Peyer's patch (tissue), 4 donors: Measurements from ENCODE around the gene CACNA1H. TPM values are rescaled to one million over a fixed set of nuclear protein-coding genes. Genes with fewer than 3 reads are reported as not detected.

ENCODE experiments used
- DNase-seq, 3 donors: peaks; one replicate each; pipeline ENCODE4 v3.0.0-alpha.2; 2017 to 2019
- H3K27ac ChIP-seq, 4 donors: fragments of 200-600 bp; sonication (generic); one replicate each; pipeline ENCODE4 v1.5.1; 2016 to 2019
- H3K27me3 ChIP-seq, 2 donors: fragments of 200-600 bp; sonication (generic); one replicate each; pipeline ENCODE4 v1.5.1; 2019
- H3K36me3 ChIP-seq, 3 donors: fragments of 200-600 bp; sonication (generic); one replicate each; pipeline ENCODE4 v1.5.1; 2016 to 2019
- H3K4me1 ChIP-seq, 4 donors: fragments of 200-600 bp; sonication (generic); one replicate each; pipeline ENCODE4 v1.5.1; 2016 to 2019
- H3K4me3 ChIP-seq, 4 donors: fragments of 200-600 bp; sonication (generic); 1 replicate in 3 of 4; 2 replicates in 1 of 4; pipeline ENCODE4 v1.5.1; 2016 to 2019; ENCODE audit warnings: mild to moderate bottlenecking in 1 of 4
- H3K9me3 ChIP-seq, 4 donors: fragments of 200-600 bp; sonication (generic); one replicate each; pipeline ENCODE4 v1.5.1; 2016 to 2019; ENCODE audit warnings: mild to moderate bottlenecking in 1 of 4
- POLR2A ChIP-seq, 2 donors: fragments of 450-650 bp; IDR thresholded peaks; one replicate each; pipeline ENCODE4 v1.5.1; 2017; ENCODE audit warnings: antibody characterized with exemption in 2 of 2, mild to moderate bottlenecking in 2 of 2, moderate library complexity in 2 of 2
- total RNA-seq, 4 donors: library from RNA; depleted of rRNA; stranded (reverse); fragments of >200 nt; gene quantifications; one replicate each; pipeline ENCODE4 v1.1.0, GENCODE V29; 2016
- TF ChIP-seq, protein P1 (sequence below), 6 experiments: fragments of 450-650 bp in 4 of 6; fragments of 200-600 bp in 2 of 6; sonication (generic) in 1 of 6; IDR thresholded peaks; one replicate each; pipeline ENCODE4 v1.5.1; 2017 to 2019; ENCODE audit warnings: antibody characterized with exemption in 6 of 6, mild to moderate bottlenecking in 3 of 6, moderate library complexity in 1 of 6

The CACNA1H gene
- total RNA-seq = 10 to 100 TPM in 2 of 4 donors, 1 to 10 TPM in 2; 4.0 to 28.9 (median 9.7) TPM

DNA sequence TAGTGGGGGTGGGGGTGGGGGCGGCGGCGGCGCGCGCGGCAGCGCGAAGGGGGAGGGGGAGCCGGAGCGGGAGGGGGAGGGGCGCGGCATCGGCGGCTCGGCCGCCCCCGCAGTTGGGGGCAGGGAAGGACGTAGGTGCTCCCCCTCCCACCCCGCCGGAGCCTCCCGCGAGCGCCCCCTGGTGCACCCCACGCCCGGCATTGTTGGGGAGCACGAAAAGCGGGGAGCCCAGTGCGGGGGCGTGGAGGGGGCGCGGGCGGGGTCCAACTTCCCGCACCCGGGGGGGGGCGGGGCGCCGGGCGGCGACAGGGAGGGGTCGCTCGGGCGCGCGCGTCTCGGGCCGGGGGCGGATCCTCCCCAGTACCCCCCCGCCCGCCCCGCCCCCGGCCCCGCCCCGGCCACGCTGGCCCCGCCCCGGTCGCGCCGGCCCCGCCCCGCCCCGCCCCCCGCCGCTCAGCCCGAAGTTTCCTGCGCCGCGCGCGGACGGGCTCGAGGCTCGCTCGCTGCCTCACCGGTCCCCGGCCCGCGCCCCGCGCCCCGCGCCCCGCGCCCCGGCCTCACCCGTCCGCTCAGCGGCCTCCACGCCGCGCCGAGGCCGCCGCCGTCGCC lies at the start of gene CACNA1H:
Gene CACNA1H, plus strand, starts transcription at position 456 of the 609 bp plus-strand sequence. CDS start 632 bp downstream, outside the sequence.
- peak in 1 of 3 donors; percentile 53 for DNase-seq
- Histone ChIP-seq H3K27ac (peak within 1 kb of the TSS in 2 of 4 donors; percentile 55 to 81), H3K4me3 (peak within 1 kb of the TSS; percentile 26 to 58 (median 54))

DNA sequence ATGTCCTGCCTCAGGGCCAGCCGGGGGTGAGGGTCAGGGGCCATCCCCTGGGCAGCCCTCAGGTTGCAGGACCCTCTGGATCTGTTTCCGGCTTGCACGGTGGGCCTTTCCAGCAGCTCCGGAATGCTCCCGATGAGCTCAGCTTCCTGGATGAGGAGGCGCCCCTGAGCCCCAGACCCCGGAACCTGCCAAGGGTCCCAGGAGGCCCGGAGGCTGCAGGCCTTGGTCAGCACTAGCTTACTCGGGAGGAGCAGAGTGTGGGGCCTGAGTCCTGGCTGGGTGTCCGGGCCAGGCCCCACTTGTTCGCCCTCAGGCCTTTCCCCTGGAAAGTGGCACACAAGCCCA lies 49.3 kb upstream of the CACNA1H start:
- Histone ChIP-seq H3K4me3 (no peak overlapping the region), H3K27me3 (peaks cover 0 to 13% of the 10 kb centered on the region in 2 donors), H3K36me3 (no peaks in the 10 kb centered on the region), H3K27ac (no peak overlapping the region), H3K9me3 (no peaks in the 10 kb centered on the region), H3K4me1 (peaks cover 0 to 27% (median 6%) of the 10 kb centered on the region in 4 donors)
- no peak for DNase-seq
- TF ChIP-seq, protein P1, sequence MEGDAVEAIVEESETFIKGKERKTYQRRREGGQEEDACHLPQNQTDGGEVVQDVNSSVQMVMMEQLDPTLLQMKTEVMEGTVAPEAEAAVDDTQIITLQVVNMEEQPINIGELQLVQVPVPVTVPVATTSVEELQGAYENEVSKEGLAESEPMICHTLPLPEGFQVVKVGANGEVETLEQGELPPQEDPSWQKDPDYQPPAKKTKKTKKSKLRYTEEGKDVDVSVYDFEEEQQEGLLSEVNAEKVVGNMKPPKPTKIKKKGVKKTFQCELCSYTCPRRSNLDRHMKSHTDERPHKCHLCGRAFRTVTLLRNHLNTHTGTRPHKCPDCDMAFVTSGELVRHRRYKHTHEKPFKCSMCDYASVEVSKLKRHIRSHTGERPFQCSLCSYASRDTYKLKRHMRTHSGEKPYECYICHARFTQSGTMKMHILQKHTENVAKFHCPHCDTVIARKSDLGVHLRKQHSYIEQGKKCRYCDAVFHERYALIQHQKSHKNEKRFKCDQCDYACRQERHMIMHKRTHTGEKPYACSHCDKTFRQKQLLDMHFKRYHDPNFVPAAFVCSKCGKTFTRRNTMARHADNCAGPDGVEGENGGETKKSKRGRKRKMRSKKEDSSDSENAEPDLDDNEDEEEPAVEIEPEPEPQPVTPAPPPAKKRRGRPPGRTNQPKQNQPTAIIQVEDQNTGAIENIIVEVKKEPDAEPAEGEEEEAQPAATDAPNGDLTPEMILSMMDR (IDR thresholded peaks at IDR 0.05) = no peak
- no peak for TF ChIP-seq POLR2A (IDR thresholded peaks at IDR 0.05)

More for the DNA sequence above, at the start of gene CACNA1H:
- Histone ChIP-seq H3K4me1 (peaks cover 0 to 21% (median 9%) of the 10 kb centered on the region in 4 donors), H3K9me3 (no peaks in the 10 kb centered on the region), H3K27me3 (peaks cover 0 to 16% of the 10 kb centered on the region in 2 donors), H3K36me3 (no peaks in the 10 kb centered on the region)
- TF ChIP-seq, protein P1 (IDR thresholded peaks at IDR 0.05) = peak in 1 of 6 experiments; percentile 14
- TF ChIP-seq POLR2A (IDR thresholded peaks at IDR 0.05) = no peak

DNA sequence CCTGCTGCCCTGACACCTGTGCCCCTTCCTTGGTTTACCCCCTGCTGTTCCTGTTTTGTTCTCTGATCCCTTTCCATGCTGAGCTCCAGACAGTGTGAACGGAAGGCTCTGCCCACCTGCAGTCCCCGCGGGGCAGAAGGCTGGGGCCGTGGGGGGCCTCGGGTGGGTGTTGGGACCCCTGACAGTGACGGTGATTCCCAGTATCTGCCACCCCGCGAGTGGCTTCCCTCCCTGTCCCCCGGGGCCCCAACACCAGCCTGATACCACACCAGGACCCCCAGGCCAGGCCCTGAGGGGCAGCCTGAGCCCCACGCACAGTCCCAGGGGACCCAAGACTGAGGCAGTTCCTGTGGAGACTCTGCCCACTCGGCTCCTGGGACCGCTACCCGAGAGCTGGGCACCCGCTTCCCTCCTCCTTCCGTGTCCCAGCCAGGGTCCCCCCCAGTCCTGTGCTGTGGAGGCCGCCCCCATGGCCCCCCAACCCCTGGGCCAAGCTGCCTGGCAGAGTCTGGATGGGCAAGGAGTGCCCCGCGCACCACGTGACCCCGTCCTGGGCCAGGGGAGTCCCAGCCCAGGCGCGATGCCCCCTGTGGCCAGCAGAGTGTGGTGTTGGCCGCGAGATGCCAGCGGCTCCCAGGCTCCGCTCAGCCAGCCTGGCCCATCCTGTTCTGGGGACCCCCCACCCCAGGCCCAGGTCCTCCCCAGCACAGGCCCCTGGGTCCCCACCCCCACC lies 46.9 kb upstream of the CACNA1H start:
- H3K4me1 ChIP-seq = peaks cover 0 to 14% (median 6%) of the 10 kb centered on the region in 4 donors
- no peaks in the 10 kb centered on the region for H3K36me3 ChIP-seq
- H3K4me3 ChIP-seq = no peak overlapping the region
- DNase-seq = peak; percentile 20 to 77 (median 58)
- TF ChIP-seq, protein P1 (IDR thresholded peaks at IDR 0.05) = peak; percentile 33 to 71 (median 58)
- no peak for TF ChIP-seq POLR2A (IDR thresholded peaks at IDR 0.05)
- no peak overlapping the region for H3K27ac ChIP-seq
- peaks cover 0 to 8% of the 10 kb centered on the region in 2 donors for H3K27me3 ChIP-seq
- H3K9me3 ChIP-seq = no peaks in the 10 kb centered on the region

DNA sequence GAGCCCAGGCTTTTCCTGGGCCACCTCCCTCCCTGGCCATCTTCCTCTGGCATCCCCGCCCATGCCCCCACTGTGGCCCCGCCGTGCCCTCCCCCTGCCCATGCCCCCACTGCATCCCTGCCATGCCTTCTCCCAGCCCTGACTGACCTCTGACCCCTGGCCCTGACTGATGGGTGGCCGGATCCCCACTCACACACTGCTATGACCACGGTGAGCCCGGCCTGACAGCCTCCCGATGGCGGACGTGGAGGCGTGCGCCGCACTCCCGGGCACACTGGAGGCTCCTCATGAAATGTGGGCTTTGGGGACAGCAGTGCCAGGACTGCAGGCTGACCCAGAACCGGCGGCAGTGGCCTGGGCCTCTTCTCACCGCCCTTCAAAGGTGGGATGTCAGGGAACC lies 46.2 kb upstream of the CACNA1H start:
- Histone ChIP-seq H3K36me3 (no peaks in the 10 kb centered on the region), H3K9me3 (no peaks in the 10 kb centered on the region), H3K27me3 (peaks cover 0 to 8% of the 10 kb centered on the region in 2 donors), H3K27ac (no peak overlapping the region), H3K4me1 (peaks cover 0 to 14% (median 6%) of the 10 kb centered on the region in 4 donors), H3K4me3 (no peak overlapping the region)
- DNase-seq = no peak
- TF ChIP-seq POLR2A (IDR thresholded peaks at IDR 0.05) = no peak
- TF ChIP-seq, protein P1 (IDR thresholded peaks at IDR 0.05) = no peak

DNA sequence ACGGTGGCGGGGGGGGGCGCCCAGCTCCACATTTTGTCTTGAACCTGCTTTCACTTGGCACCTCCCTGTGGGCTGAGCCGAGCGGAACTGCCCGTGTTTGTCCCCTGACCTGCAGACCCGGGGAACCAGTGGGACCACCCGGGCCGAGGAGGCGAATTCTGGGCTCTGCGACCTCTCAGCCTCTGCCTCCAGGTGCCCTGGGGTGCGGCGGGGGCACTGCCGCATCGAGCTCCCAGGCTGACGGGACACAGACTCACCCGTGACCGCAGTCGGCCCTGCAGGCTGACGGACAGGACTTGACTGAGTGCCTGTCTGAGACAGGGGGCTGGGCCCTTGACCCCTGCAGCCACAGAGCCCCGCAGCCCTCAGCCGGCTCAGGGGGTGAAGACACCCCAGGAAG lies 45.8 kb upstream of the CACNA1H start:
- no peak for TF ChIP-seq POLR2A (IDR thresholded peaks at IDR 0.05)
- TF ChIP-seq, protein P1 (IDR thresholded peaks at IDR 0.05) = no peak
- Histone ChIP-seq H3K36me3 (no peaks in the 10 kb centered on the region), H3K4me3 (no peak overlapping the region), H3K4me1 (peaks cover 0 to 14% (median 6%) of the 10 kb centered on the region in 4 donors), H3K27me3 (peaks cover 0 to 8% of the 10 kb centered on the region in 2 donors), H3K9me3 (no peaks in the 10 kb centered on the region), H3K27ac (no peak overlapping the region)
- DNase-seq = no peak
